Thyroid gland (tissue), 4 donors: Measurements from ENCODE around the gene RABL6.

Experiments
- CTCF ChIP-seq, 6 experiments: fragments of 200-600 bp in 3 of 6; fragments of 450-650 bp in 3 of 6; sonication (generic) in 3 of 6; IDR thresholded peaks; one replicate each; pipeline ENCODE4 v1.5.1; 2016 to 2019; ENCODE audit warnings: antibody characterized with exemption in 6 of 6, mild to moderate bottlenecking in 2 of 6, inconsistent platforms in 1 of 6, moderate library complexity in 1 of 6
- POLR2A ChIP-seq, 2 donors: fragments of 450-650 bp; IDR thresholded peaks; one replicate each; pipeline ENCODE4 v1.6.1; 2017; ENCODE audit warnings: antibody characterized with exemption in 2 of 2, mild to moderate bottlenecking in 2 of 2, moderate library complexity in 1 of 2

GRCh38 chr9:136852664-136853595 lies 45.2 kb downstream of the RABL6 start:
- TF ChIP-seq CTCF (IDR thresholded peaks at IDR 0.05) (no peak), POLR2A (IDR thresholded peaks at IDR 0.05) (no peak)
